C4-2B (cell line): Measurements from ENCODE around the gene MS4A14.
"Not testable (repeated sequence)": the region's sequence is repeated elsewhere in the genome, so short reads cannot be mapped to it uniquely, and the experiment has no call there.

Experiments used
- H3K27ac ChIP-seq: fragments of 450-650 bp; 2 replicates; pipeline ENCODE4 v1.5.1; 2017
- CTCF ChIP-seq: fragments of 450-650 bp; conservative IDR thresholded peaks from 2 replicates; pipeline ENCODE4 v1.5.1; 2017; ENCODE audit warnings: mild to moderate bottlenecking
- ZFX ChIP-seq: fragments of 450-650 bp; IDR thresholded peaks from 2 replicates; pipeline ENCODE4 v1.6.1; 2017

MS4A14 gene

GRCh38 chr11:60363542-60364470, 32.5 kb upstream of the MS4A14 start:
- TF ChIP-seq CTCF (peak; percentile 86), ZFX (no peak)
- no peak overlapping the region for H3K27ac ChIP-seq

GRCh38 chr11:60366262-60366904, 29.9 kb upstream of the MS4A14 start:
- not testable (repeated sequence) for H3K27ac ChIP-seq

- no peak for TF ChIP-seq ZFX
- TF ChIP-seq CTCF: no peak
- no peak overlapping the region for H3K27ac ChIP-seq
Observed at GRCh38 chr11:60367009-60367408, 29.2 kb upstream of the MS4A14 start.

- TF ChIP-seq CTCF: no peak
- no peak for TF ChIP-seq ZFX
- H3K27ac ChIP-seq: no peak overlapping the region
Observed at GRCh38 chr11:60367896-60368295, 28.4 kb upstream of the MS4A14 start.

GRCh38 chr11:60370252-60370810, 25.9 kb upstream of the MS4A14 start:
- H3K27ac ChIP-seq: no peak overlapping the region
- TF ChIP-seq CTCF: no peak
- no peak for TF ChIP-seq ZFX

GRCh38 chr11:60370811-60371298, 25.4 kb upstream of the MS4A14 start:
- no peak overlapping the region for H3K27ac ChIP-seq
- TF ChIP-seq CTCF (no peak), ZFX (no peak)

- TF ChIP-seq ZFX (no peak), CTCF (no peak)
Observed at GRCh38 chr11:60371386-60371785, 24.9 kb upstream of the MS4A14 start.

More at GRCh38 chr11:60371386-60371785, 24.9 kb upstream of the MS4A14 start:
- H3K27ac ChIP-seq: no peak overlapping the region
